ENCODE results near the gene CD44. TPM values are rescaled to one million over a fixed set of nuclear protein-coding genes. Genes with fewer than 3 reads are reported as not detected.

The CD44 gene
- total and polyA plus RNA-seq, 2 donors (not counting 1 experiment from before 2014, with no cell fraction given): 660 to 980 TPM

- Histone ChIP-seq H3K9me3 (ENCODE audit: control insufficient read depth, insufficient read depth, low read depth, low read length) (no peaks in the 10 kb centered on the region), H3K36me3 (ENCODE audit: control insufficient read depth, insufficient read depth, low read length) (peaks cover 20% of the 10 kb centered on the region), H3K27me3 (ENCODE audit: control insufficient read depth, insufficient read depth, low read length) (no peaks in the 10 kb centered on the region), H3K9ac (ENCODE audit: insufficient read depth, low read length) (no peak overlapping the region), H3K4me2 (ENCODE audit: extremely low read depth, insufficient read depth, low read length) (no peak overlapping the region), H3K79me2 (ENCODE audit: control insufficient read depth, insufficient read depth, low read length) (peaks cover 86% of the 10 kb centered on the region), H3K4me3 (replicated peaks in 1 of 4; ENCODE audit: control extremely low read depth in 1 of 4, insufficient read depth in 1 of 4, low read depth in 3 of 4, low read length in 4 of 4) (no peak overlapping the region), H3K27ac (ENCODE audit: insufficient read depth, low read length) (no peak overlapping the region), H3K4me1 (ENCODE audit: control insufficient read depth, extremely low read depth, insufficient read depth, low read length) (peaks cover 11% of the 10 kb centered on the region), H4K20me1 (ENCODE audit: control insufficient read depth, extremely low read depth, insufficient read depth, low read length) (no peaks in the 10 kb centered on the region), H2AFZ (ENCODE audit: low read length) (no peak overlapping the region)
- no peak for DNase-seq (ENCODE audit: low read depth in 2 of 2)
- TF ChIP-seq CTCF (conservative IDR thresholded peaks at IDR 0.05 in 1 of 2, IDR thresholded peaks at IDR 0.05 in 1 of 2; ENCODE audit: low read depth in 1 of 2, low read length in 2 of 2) (no peak), EZH2 (IDR thresholded peaks at IDR 0.05; ENCODE audit: low read length, missing control alignments) (no peak)
These were observed 58.3 kb downstream of the CD44 start for GRCh38 chr11:35197292-35197691.

GRCh38 chr11:35200811-35201341, 61.9 kb downstream of the CD44 start:
- Histone ChIP-seq H3K4me2 (ENCODE audit: extremely low read depth, insufficient read depth, low read length) (no peak overlapping the region), H3K27me3 (ENCODE audit: control insufficient read depth, insufficient read depth, low read length) (no peaks in the 10 kb centered on the region), H4K20me1 (ENCODE audit: control insufficient read depth, extremely low read depth, insufficient read depth, low read length) (no peaks in the 10 kb centered on the region), H3K9ac (ENCODE audit: insufficient read depth, low read length) (no peak overlapping the region), H3K9me3 (ENCODE audit: control insufficient read depth, insufficient read depth, low read depth, low read length) (no peaks in the 10 kb centered on the region), H3K36me3 (ENCODE audit: control insufficient read depth, insufficient read depth, low read length) (peaks cover 22% of the 10 kb centered on the region), H3K27ac (ENCODE audit: insufficient read depth, low read length) (no peak overlapping the region), H3K4me1 (ENCODE audit: control insufficient read depth, extremely low read depth, insufficient read depth, low read length) (peaks cover 2% of the 10 kb centered on the region), H3K79me2 (ENCODE audit: control insufficient read depth, insufficient read depth, low read length) (peaks cover 76% of the 10 kb centered on the region), H3K4me3 (replicated peaks in 1 of 4; ENCODE audit: control extremely low read depth in 1 of 4, insufficient read depth in 1 of 4, low read depth in 3 of 4, low read length in 4 of 4) (no peak overlapping the region), H2AFZ (ENCODE audit: low read length) (no peak overlapping the region)
- no peak for TF ChIP-seq EZH2 (IDR thresholded peaks at IDR 0.05; ENCODE audit: low read length, missing control alignments)
- no peak for TF ChIP-seq CTCF (conservative IDR thresholded peaks at IDR 0.05 in 1 of 2, IDR thresholded peaks at IDR 0.05 in 1 of 2; ENCODE audit: low read depth in 1 of 2, low read length in 2 of 2)
- no peak for DNase-seq (ENCODE audit: low read depth in 2 of 2)

- Histone ChIP-seq H3K9me3 (ENCODE audit: control insufficient read depth, insufficient read depth, low read depth, low read length) (no peaks in the 10 kb centered on the region), H3K36me3 (ENCODE audit: control insufficient read depth, insufficient read depth, low read length) (peaks cover 25% of the 10 kb centered on the region), H3K9ac (ENCODE audit: insufficient read depth, low read length) (no peak overlapping the region), H3K79me2 (ENCODE audit: control insufficient read depth, insufficient read depth, low read length) (peaks cover 54% of the 10 kb centered on the region), H3K4me3 (replicated peaks in 1 of 4; ENCODE audit: control extremely low read depth in 1 of 4, insufficient read depth in 1 of 4, low read depth in 3 of 4, low read length in 4 of 4) (no peak overlapping the region), H2AFZ (ENCODE audit: low read length) (no peak overlapping the region), H3K4me1 (ENCODE audit: control insufficient read depth, extremely low read depth, insufficient read depth, low read length) (no peaks in the 10 kb centered on the region), H4K20me1 (ENCODE audit: control insufficient read depth, extremely low read depth, insufficient read depth, low read length) (no peaks in the 10 kb centered on the region), H3K27ac (ENCODE audit: insufficient read depth, low read length) (no peak overlapping the region), H3K4me2 (ENCODE audit: extremely low read depth, insufficient read depth, low read length) (no peak overlapping the region), H3K27me3 (ENCODE audit: control insufficient read depth, insufficient read depth, low read length) (no peaks in the 10 kb centered on the region)
- no peak for TF ChIP-seq CTCF (conservative IDR thresholded peaks at IDR 0.05 in 1 of 2, IDR thresholded peaks at IDR 0.05 in 1 of 2; ENCODE audit: low read depth in 1 of 2, low read length in 2 of 2)
- no peak for TF ChIP-seq EZH2 (IDR thresholded peaks at IDR 0.05; ENCODE audit: low read length, missing control alignments)
- no peak for DNase-seq (ENCODE audit: low read depth in 2 of 2)
These were observed 65.6 kb downstream of the CD44 start for GRCh38 chr11:35204614-35205013.
